Measurements from ENCODE around the gene RIPK4. TPM values are rescaled to one million over a fixed set of nuclear protein-coding genes. Genes with fewer than 3 reads are reported as not detected.
A peak's percentile ranks its signal among the peaks of the same experiment; 100 is the strongest.

Gene RIPK4
- total RNA-seq, 1 donor from 2014 or later: 28.9 TPM

DNA sequence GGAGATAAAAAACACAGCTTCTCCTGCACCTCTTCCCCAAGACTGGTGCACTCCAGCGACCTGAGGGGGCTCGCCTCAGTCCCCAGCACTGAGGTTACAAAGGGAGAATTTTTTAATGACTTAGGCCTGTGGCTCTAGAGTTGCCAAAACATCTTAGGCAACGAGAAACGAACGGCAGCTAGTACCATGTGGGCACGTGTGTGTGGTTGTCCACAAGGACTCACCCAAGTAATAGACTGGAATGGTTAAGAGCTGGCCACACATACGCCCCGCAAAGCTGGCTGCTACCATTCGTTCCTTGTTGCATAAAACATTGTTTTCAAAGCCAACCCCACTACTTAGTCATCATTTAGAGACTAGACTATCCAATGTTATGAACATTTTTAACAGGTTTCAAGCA, 26.9 kb downstream of the RIPK4 start:
- TF ChIP-seq, protein P1, sequence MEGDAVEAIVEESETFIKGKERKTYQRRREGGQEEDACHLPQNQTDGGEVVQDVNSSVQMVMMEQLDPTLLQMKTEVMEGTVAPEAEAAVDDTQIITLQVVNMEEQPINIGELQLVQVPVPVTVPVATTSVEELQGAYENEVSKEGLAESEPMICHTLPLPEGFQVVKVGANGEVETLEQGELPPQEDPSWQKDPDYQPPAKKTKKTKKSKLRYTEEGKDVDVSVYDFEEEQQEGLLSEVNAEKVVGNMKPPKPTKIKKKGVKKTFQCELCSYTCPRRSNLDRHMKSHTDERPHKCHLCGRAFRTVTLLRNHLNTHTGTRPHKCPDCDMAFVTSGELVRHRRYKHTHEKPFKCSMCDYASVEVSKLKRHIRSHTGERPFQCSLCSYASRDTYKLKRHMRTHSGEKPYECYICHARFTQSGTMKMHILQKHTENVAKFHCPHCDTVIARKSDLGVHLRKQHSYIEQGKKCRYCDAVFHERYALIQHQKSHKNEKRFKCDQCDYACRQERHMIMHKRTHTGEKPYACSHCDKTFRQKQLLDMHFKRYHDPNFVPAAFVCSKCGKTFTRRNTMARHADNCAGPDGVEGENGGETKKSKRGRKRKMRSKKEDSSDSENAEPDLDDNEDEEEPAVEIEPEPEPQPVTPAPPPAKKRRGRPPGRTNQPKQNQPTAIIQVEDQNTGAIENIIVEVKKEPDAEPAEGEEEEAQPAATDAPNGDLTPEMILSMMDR (IDR thresholded peaks at IDR 0.05; ENCODE audit: unreplicated experiment): no peak
- H3K9me3 Mint-ChIP-seq (ENCODE audit: low read depth): peaks cover 26% of the 10 kb centered on the region
- no peak for DNase-seq (ENCODE audit: low spot score, unreplicated experiment)
- H3K4me3 Mint-ChIP-seq (ENCODE audit: low read depth): no peak overlapping the region
- no peaks in the 10 kb centered on the region for H3K4me1 Mint-ChIP-seq (ENCODE audit: low read depth)
- no peak overlapping the region for H3K27ac Mint-ChIP-seq
- peaks cover 65% of the 10 kb centered on the region for H3K36me3 Mint-ChIP-seq (ENCODE audit: insufficient read depth)
- no peaks in the 10 kb centered on the region for H3K27me3 Mint-ChIP-seq

DNA sequence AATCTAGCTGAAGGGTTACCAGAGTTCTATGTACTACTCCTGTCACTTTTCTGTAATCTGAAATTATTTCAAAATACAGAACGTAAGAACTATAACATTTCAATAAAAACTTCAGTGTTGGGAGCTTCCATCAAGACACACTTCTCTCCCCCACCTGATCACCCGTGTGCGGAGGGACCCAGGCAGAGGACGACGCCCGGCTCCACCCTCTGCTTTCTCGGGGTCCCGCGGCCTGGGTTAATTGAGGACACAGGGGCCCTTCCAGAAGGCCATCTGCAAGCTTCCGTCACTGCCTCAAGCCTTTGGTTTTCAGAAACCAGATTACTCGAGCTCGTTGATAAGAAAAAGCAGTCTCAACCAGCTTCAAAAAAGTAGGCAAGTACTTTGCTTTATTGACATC, 27.8 kb downstream of the RIPK4 start:
- peaks cover 59% of the 10 kb centered on the region for H3K36me3 Mint-ChIP-seq (ENCODE audit: insufficient read depth)
- no peak overlapping the region for H3K4me3 Mint-ChIP-seq (ENCODE audit: low read depth)
- no peaks in the 10 kb centered on the region for H3K4me1 Mint-ChIP-seq (ENCODE audit: low read depth)

DNA sequence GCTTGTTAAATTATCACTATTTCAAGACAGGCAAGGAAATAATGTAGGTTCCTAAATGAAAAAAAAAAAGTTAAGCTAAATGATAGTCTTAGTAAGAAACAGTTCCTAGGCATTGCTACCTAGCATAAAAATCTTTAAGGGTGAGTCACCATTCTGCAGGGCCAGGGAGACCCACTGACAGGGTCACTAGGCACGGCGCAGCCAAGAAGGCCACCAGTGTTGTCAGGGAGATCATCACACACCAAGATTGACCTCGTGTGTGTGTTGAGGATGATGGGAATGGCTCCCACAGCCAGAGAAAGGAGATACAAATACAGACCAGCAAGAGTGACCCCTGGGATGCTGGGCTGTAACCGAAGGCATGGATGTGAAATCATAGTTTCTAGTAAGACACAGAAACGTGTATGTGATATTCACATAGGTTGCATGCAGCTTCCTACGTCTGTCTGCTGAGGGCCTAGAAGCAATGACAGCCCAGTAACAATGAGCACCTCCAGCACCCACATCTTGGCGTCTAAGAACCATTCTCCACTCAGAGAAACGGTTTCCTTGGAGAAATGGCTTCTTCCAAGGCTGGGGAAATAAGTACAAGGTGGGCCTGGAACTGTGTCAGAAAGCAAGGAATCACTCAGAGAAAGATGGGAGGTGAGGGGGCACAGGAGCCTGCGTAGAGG, 29.1 kb downstream of the RIPK4 start:
- TF ChIP-seq, protein P1 (IDR thresholded peaks at IDR 0.05; ENCODE audit: unreplicated experiment): no peak
- Mint-ChIP-seq H3K9me3 (ENCODE audit: low read depth) (peaks cover 26% of the 10 kb centered on the region), H3K4me3 (ENCODE audit: low read depth) (no peak overlapping the region), H3K27ac (no peak overlapping the region), H3K36me3 (ENCODE audit: insufficient read depth) (peaks cover 51% of the 10 kb centered on the region), H3K27me3 (no peaks in the 10 kb centered on the region), H3K4me1 (ENCODE audit: low read depth) (peaks cover 2% of the 10 kb centered on the region)
- DNase-seq (ENCODE audit: low spot score, unreplicated experiment): no peak

More for the DNA sequence above, 27.8 kb downstream of the RIPK4 start:
- Mint-ChIP-seq H3K9me3 (ENCODE audit: low read depth) (peaks cover 26% of the 10 kb centered on the region), H3K27ac (no peak overlapping the region), H3K27me3 (no peaks in the 10 kb centered on the region)
- TF ChIP-seq, protein P1 (IDR thresholded peaks at IDR 0.05; ENCODE audit: unreplicated experiment): no peak
- DNase-seq (ENCODE audit: low spot score, unreplicated experiment): no peak

DNA sequence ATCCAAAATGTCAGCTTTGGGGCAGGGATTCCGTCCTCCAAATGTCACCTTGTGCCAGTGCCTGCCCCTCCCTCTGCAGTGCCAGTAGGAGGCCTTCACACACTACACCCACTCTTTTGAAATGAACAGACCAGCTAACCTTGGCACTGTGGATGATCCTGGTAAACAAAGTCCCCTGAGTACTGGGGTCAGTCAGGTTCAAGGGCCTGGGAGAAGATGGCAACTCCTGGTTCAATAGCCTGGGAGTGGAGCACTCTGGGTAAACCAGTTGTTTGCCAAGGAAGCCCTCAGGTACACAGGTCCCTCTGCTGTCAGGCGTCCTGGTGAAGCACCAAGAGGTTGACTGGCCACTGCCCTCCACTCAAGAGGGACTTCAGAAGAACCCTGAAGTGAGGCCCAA, 30.4 kb downstream of the RIPK4 start:
- Mint-ChIP-seq H3K36me3 (ENCODE audit: insufficient read depth) (peaks cover 41% of the 10 kb centered on the region), H3K9me3 (ENCODE audit: low read depth) (peaks cover 26% of the 10 kb centered on the region), H3K4me1 (ENCODE audit: low read depth) (peaks cover 2% of the 10 kb centered on the region), H3K27me3 (no peaks in the 10 kb centered on the region), H3K4me3 (ENCODE audit: low read depth) (no peak overlapping the region), H3K27ac (no peak overlapping the region)
- TF ChIP-seq, protein P1 (IDR thresholded peaks at IDR 0.05; ENCODE audit: unreplicated experiment): no peak
- no peak for DNase-seq (ENCODE audit: low spot score, unreplicated experiment)

DNA sequence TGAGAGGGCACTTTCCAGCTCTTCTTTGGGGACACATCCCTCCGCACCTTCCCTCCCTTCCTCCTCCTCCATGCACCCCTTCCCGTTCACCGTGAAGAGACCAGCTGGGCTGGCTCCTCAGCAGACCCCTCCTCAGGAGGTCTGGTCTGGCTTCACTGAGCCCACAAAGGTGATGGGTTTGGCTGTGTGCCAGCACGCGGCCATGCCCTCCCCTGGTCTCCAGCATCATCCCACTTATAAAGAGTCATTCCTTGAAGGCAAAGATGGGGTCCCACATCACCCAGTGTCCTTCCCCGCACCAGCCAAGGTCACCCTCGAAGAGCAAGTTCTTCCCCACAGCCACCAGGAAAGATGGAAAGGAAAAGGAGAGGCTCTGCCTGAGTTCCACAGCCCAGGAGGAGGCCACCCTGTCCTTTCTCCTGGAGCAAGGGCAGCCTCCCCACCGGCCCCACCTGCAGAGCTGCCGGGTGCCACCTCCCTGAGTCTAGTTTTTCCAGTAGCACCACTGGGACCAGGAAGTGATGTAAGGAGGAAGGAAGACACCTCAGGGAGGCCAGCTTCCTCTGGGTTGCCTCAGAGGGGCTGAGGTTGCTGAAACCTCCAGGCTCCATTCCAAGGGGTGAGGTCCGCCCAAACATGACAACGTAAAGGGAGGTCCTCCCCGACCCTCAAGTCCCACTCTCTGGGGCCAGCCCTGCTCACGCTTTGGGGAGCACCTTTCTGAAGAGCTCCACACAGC, 32.7 kb downstream of the RIPK4 start:
- DNase-seq (ENCODE audit: low spot score, unreplicated experiment): no peak
- Mint-ChIP-seq H3K4me3 (ENCODE audit: low read depth) (no peak overlapping the region), H3K4me1 (ENCODE audit: low read depth) (peaks cover 5% of the 10 kb centered on the region), H3K9me3 (ENCODE audit: low read depth) (peaks cover 21% of the 10 kb centered on the region), H3K27ac (peak overlapping the region; percentile 38), H3K27me3 (no peaks in the 10 kb centered on the region), H3K36me3 (ENCODE audit: insufficient read depth) (peaks cover 27% of the 10 kb centered on the region)
- TF ChIP-seq, protein P1 (IDR thresholded peaks at IDR 0.05; ENCODE audit: unreplicated experiment): no peak

Measured in progenitor cell of endocrine pancreas (in vitro differentiated cells).